DLD1 (cell line): ENCODE measurements around the gene CLEC16A.
"Not testable (repeated sequence)": the region's sequence is repeated elsewhere in the genome, so short reads cannot be mapped to it uniquely, and the experiment has no call there.

Experiments used
- in situ Hi-C: cut with HindIII; loops from 2 replicates; pipeline ENCODE4 v1.10.0; 2017; ENCODE audit warnings: low sequenced_read_pairs

Gene CLEC16A

DNA sequence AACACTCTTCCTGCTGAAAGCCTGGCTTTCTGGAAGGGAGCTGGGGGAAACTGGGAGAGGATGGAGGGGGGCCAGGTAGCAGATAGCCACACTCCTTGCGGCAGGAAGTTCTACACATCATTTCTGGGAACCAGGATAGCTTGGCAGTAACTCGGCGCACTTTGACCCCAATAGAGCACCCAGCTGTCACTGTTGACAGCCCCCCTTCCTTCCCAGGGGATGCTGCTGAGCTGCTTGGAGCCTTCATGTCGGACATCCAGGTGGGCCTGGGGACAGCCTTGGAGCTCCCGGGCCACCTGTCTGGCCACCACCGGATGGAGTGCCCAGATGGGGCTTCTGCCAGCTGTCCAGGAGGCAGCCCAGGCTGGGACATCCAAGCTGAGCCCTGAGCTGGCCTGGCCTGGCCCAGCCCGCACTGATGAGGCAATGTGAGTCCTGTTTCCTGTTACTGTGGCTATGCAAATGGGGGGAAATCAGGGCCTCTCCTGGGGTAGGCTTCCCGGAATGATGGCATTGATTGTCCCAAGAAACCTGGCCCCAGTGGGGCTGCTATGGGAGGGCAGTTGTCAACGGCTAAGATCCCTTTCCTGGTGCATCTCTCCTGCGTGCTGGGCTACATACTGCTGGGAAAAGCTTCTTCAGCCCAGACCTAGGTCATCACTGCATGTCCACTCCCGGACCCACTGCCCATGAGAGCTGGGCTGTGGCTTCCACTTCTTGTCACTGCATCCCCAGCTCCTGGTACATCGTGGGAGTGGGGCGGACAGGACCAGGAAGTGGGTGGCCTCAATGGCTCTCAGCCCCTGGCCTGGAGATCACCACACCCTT, 261.6 kb downstream of the CLEC16A start:
- in situ Hi-C loops, result no loop called here

DNA sequence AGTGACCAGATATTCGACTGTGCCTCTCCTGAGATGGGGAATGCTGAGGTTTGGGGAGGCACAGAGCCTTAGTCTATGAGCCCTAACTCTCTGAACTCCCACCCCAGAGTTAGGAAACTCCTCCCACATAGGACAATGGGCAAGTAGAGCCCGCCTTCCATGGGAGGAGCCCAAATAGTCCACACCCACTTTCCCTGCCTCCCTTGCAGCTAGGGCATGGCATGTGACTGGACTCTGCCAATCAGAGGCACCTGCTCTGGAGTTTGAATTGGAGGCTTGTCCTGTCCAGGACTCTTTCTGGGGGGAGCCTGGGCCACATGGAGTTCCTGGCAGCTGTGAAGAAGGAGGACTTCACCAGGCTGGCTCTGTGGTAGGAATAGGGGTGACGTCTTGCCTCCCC, 263.3 kb downstream of the CLEC16A start:
- in situ Hi-C loops, result no loop called here

- in situ Hi-C loops, result no loop called here
Observed at GRCh38 chr16:11208916-11209665, 264.7 kb downstream of the CLEC16A start.

- in situ Hi-C loops, result no loop called here
Observed at GRCh38 chr16:11210260-11210659, 265.9 kb downstream of the CLEC16A start.

DNA sequence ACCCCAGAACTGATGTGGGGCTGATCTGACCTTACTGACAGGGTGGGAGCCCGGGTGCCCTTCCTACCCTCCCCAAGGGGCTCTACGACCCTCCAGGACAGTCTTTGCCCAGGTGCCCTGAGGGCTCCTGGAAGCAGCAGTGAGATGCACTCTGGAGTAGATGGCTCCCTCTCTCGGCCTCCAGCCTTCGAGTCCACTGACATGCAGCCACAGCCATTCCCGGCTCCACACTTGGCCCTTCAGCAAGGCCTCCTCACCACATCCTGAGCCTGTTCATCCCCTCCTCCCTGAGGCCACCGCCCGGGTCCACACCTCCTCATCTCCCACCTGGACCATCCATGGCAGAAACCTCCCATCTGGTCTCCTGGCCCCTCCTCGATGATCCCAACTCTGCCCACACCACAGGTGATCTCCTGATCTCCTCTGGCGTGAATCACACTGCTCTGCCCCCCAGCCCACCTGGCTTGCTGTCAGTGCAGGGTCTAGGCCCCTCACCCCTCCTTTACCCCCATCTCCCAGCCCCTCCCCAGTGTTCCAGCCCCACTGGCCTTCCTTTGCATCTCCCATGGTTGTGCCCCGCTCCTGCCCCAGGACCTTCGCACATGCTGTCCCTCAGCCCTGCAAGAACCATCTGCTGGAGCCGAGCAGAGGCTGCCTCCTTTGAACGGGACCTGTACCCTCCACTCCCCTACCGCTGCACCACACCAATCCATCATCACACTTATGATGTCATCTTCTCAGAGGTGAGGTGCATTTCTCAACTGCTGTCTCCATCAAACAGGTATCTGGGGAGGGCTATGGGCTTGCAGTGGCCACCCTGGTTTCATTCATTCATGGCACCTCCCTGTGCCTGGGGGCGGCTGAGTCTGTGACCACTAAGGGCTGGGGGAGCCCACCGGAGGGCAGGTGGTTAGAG, 267.0 kb downstream of the CLEC16A start:
- in situ Hi-C loops, result no loop called here

DNA sequence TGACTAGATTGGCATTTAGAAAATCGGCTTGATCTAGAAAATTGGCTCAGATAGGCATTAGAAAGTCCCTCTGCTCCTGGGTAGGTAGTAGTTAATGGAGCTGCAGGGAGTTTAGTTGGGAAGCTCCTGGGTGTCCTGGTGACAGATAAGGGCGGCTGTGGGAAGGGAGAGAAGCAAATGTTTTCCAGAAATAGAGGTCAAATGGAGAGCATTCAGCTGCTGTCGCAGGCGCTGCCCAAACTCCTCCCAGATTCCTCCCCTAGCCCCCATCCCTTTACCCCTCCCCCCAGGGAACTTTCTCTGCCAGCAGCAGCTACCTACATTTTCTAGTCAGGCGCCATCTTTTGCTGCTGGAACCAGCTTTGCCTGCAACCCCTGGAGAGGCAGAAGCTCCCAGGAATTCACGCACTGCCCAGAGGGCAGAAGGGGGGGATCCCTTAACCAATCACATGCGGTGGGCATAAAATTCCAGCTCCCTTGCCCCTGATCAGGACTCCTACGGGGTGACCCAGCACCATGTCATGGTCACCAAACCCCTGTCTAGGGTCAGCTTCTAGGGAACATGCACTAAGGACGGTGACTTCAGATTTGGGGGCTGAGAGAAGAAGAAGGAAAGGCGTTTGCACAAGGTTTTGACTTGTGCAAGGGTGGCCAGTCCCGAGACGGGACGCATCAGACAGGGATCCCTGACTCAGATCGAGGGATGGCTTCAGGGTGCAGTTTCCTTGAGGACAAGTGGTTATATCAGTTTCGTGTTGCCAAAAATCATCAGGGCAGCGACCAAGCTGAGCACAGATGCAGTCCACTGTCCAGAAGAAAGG, 267.8 kb downstream of the CLEC16A start:
- in situ Hi-C loops, result no loop called here

DNA sequence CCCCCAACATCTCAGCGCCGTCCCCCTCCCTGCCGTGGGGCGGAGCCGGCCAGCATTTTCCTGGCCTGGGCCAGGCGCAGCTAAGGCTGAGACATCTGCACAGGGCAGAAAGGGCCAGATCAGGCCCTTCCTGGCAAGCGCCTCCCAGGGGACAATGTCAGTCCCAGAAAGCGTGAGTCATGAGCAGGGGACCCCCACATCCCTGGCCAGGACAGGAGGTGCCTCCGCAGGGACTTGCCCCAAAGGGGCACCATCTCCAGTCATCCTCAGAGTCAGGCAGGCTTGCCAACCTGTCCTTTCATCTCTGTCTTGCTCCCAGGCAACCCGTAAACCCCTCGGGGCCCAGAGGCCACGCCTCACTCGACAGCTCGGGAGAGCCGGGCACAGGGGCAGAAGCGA, 268.4 kb downstream of the CLEC16A start:
- in situ Hi-C loops, result no loop called here

DNA sequence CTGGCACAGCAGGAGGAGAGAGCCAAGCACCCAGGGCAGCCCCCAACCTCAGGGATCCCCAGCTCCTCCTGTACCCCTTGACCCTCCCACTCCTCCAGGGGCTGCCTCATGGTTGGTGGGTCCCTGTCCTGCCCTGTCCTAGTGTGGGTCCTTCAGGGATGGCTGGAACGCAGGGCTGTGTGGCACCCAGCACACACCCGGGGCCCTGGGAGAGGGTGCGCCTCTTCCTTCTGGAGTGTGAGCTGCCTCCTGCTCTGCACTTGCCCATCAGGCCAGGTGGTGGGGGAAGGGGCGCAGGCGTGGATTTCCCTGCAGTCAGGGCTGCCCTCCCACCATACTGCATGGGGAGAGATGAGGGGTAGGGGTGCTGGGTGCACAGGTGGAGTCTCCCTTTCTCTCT, 269.0 kb downstream of the CLEC16A start:
- in situ Hi-C loops, result no loop called here

DNA sequence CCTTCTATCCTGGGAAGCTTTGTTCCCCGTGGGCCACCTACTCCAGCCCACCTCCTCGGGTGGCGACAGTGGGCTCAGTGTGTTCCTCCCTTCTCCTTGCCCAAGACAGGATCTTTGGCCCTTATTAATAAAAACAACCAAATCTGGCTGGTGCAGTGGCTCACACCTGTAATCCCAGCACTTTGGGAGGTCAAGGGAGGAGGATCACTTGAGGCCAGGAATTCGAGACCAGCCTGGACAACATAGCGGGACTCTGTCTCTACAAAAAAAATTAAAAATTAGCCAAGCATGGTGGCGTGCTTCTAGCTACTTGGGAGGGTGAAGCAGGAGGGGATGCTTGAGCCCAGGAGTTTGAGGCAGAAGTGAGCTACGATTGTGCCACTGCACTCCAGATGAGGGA, 269.4 kb downstream of the CLEC16A start:
- in situ Hi-C loops, result no loop called here

DNA sequence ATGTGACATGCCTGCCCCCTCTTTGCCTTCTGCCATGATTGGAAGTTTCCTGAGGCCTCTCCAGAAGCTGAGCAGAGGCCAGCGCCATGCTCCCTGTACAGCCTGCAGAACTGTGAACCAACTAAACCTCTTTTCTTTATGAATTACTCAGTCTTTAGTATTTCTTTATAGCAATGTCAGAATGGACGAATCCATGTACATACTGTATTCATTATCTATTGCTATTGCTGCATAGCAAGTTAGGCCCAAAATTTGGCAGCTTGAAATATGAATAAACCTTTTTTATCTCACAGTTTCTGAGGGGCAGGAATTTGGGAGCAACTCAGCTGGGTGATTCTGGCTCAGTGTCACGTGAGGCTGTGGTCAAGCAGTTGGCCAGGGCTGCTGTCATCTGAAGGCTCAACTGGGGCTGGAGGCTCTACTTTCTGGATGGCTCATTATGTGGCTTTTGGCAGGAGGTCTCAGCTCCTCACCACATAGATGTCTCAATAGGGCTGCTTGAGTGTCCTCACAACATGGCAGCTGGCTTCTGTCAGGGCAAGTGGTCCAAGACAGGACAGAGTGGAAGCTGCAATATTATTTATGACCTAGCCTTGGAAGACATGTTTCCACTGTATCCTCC, 271.7 kb downstream of the CLEC16A start:
- in situ Hi-C loops, result no loop called here

DNA sequence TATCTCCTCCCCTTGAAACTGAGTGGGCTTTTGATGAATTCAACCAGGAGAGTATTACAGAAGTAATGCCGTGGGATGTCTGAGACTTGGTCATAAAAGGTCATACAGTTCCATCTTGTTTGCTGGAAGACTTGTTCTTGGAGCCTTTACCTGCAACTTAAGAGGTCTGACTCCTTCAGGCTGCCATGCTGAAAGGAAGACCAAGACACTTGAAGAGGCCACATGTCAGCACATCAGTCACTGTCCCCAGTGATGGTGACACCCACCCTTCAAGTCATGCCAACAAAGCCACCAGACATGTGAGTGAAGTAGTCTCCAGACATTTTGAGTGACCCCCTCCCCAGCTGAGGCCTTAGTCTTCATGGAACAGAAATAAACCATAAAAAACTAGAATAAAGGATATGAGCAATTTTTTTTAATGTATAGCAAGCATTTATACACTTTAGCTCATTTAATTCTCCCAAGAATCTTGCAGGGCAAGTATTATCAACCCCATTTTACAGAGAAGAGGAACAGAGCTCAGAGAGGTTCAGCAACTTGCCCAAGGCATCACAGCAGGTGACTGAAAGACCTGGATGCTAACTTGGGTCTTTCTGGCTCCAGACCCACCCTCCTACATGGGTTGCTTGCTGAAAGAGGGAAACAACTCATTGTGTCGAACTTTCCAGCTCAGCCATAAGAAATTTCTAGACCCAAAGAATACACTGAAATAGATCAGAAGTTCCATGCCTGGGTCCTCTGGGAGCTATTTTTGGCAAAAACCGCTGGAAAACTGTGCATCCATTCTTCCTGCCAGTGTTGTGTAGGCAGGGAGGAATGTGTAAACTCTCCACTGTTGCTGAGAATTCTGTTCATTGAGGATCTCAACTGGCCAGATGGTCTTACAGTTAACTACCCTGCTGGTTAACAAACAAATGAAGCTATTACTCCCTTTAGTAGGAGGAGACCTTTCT, 273.6 kb downstream of the CLEC16A start:
- in situ Hi-C loops, result no loop called here

DNA sequence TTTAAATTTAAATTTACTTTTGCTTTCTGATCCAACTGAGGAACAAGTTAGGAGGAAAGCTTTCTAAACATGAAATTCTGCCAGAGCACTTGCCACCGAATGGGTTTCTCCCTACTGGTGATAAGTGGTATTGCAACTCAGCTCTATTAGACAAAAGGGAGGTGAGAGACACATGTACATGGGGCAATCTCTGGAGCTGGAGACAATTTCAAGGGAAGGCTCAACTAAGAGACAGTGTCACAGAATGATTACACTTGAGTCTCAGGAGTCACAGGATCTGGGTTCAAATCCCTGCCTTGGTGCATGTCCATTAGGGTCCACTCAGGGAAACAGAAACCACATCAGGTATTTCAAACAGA, 274.2 kb downstream of the CLEC16A start:
- in situ Hi-C loops, result no loop called here

DNA sequence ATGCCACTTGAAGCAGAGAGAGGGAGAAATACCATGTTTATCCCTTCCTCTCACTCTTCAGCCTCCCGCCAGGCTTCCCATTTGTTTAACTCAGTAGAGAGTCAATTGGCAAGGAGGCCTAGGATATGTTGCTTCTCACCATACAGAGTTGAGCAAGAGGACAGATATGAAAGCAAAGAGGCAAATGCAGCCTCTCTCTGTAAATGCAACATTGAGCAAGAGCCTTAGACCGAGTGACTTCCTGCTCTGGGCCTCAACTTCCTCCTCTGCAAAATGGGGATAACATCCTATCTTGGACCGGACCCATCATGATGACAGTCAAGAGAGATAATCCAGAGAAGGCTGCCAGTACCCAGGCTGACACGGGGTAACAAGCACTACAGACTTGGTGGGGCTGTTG, 274.8 kb downstream of the CLEC16A start:
- in situ Hi-C loops, result no loop called here

- in situ Hi-C loops, result not testable (repeated sequence)
Observed at GRCh38 chr16:11220507-11220906, 276.1 kb downstream of the CLEC16A start.

- in situ Hi-C loops, result no loop called here
Observed at GRCh38 chr16:11224096-11224893, 279.9 kb downstream of the CLEC16A start.

DNA sequence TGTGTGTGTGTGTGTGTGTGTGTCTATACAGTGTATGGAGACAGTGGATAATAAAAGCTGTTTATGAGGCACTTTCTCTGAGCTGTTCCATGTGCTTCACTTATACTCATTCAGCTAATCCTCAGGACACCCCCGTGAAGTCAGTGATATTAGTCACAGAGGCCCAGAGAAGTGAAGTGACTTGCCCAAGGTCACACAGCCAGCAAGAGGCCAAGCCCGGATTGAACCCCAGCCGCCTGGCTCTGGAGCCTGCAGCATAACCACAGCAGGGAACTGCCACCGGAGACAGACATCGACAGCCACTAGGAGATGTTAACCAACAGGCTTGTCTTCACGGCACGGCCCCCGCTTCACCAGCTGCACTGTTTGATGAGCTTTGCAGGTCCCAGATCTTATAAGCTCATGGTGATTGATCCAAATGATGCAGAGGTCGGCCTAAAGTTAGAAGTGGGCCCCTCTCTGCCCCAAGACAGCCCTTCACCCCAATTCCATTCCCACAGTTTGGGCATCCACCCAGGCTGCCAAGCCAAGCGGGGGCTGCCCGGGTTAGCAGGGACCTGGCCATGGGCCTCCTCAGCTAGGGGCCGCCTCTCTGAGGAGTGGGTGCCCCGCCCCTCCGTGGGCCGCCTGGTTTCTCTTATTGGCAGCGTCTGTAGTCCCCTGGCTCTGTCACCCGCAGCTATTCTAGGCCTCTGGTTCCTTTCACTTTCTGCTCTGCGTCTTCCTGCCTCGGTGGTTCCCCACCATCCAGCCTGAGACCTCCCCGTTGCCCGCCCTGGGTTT, 280.7 kb downstream of the CLEC16A start:
- in situ Hi-C loops, result no loop called here
